Testis (tissue), 3 donors: Measurements from ENCODE around the gene TEN1. TPM values are rescaled to one million over a fixed set of nuclear protein-coding genes. Genes with fewer than 3 reads are reported as not detected.

Source experiments
- DNase-seq: peaks from one replicate; pipeline ENCODE4 v3.0.0-alpha.2; 2019
- H3K27ac ChIP-seq, 2 donors: fragments of 200-600 bp; sonication (generic); one replicate each; pipeline ENCODE4 v1.5.1; 2019
- H3K27me3 ChIP-seq: fragments of 200-600 bp; sonication (generic); one replicate; pipeline ENCODE4 v1.5.1; 2019
- H3K36me3 ChIP-seq: fragments of 200-600 bp; sonication (generic); one replicate; pipeline ENCODE4 v1.5.1; 2017; ENCODE audit warnings: low read depth; ENCODE audit errors: missing control alignments
- H3K4me1 ChIP-seq: fragments of 200-600 bp; sonication (generic); one replicate; pipeline ENCODE4 v1.5.1; 2019
- H3K4me3 ChIP-seq, 2 donors: fragments of 200-600 bp; sonication (generic); one replicate each; pipeline ENCODE4 v1.5.1; 2017 to 2019
- H3K9me3 ChIP-seq: fragments of 200-600 bp; sonication (generic); one replicate; pipeline ENCODE4 v1.5.1; 2017
- POLR2A ChIP-seq: fragments of 450-650 bp; IDR thresholded peaks from one replicate; pipeline ENCODE4 v1.6.1; 2017; ENCODE audit warnings: antibody characterized with exemption, mild to moderate bottlenecking, moderate library complexity
- WGBS, 2 donors: methylation state at CpG; one replicate each; pipeline ENCODE4 v1.1.5; 2018; 5-methylcytosine and 5-hydroxymethylcytosine counted together
- intact Hi-C: fragments of 100-400 bp; cut with DNase I; formaldehyde crosslinking; loops from one replicate; pipeline ENCODE4 v1.15.1; 2023; ENCODE audit warnings: low total_unique reads
- polyA plus RNA-seq: library from polyadenylated mRNA; stranded (reverse); fragments of 350-450 nt; fragmentation: Illumina TruSeq; extraction: RNeasy Lipid Tissue Mini Kit (QIAGEN cat#74804); gene quantifications from one replicate; pipeline ENCODE4 v1.2.3, GENCODE V29; 2014; ENCODE audit warnings: low read depth, low replicate concordance; ENCODE audit not compliant: insufficient read depth
- total RNA-seq, 2 donors: library from RNA; depleted of rRNA; stranded (reverse); fragments of >200 nt; gene quantifications; one replicate each; pipeline ENCODE4 v1.2.3, GENCODE V29; 2016
- TF ChIP-seq, protein P1 (sequence below), 3 experiments: fragments of 450-650 bp in 2 of 3; fragments of 200-600 bp in 1 of 3; sonication (generic) in 1 of 3; IDR thresholded peaks; one replicate each; pipeline ENCODE4 v1.5.1; 2016 to 2019; ENCODE audit warnings: antibody characterized with exemption in 3 of 3, mild to moderate bottlenecking in 2 of 3, moderate library complexity in 1 of 3

TEN1 gene
- total and polyA plus RNA-seq, 3 donors from 2014 or later = 15.4 to 19.5 (median 17.8) TPM

DNA sequence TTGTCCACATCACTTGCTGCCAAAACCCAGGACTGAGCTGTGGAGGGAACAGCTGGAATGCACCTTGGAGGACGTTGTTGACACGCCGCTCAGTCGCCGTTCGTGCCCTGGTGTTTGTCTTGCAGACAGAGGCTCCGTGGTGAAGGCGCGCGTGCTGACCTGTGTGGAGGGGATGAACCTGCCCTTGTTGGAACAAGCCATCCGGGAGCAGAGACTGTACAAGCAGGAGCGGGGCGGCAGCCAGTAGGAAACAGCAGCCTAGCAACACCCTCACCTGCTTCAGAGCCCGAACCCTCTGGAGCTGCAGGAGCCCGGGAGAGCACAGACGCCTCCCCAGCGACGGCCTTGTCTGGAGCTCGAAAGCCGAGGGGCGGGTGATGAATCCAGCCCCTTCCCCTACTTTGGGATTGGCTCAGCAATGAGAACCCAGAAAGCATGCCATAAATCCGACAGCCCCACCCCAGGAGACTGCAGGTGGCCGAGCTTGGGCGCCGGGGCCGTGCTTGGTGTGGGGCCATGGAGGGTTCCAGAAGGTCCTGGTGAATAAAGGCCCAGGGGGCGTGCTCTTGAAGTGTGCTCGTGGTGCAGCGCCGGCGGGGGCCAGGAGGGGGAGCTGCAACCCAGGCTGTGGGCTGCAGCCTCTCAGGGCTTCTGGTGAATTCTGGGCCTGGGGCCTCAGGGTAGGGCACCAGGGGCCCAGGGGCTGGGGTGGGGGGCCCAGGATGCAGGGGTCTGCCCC lies 21.1 kb downstream of the TEN1 start:
- peaks cover 58% of the 10 kb centered on the region for H3K4me1 ChIP-seq
- H3K9me3 ChIP-seq = no peaks in the 10 kb centered on the region
- peak; percentile 74 for DNase-seq
- H3K27me3 ChIP-seq = no peaks in the 10 kb centered on the region
- TF ChIP-seq, protein P1, sequence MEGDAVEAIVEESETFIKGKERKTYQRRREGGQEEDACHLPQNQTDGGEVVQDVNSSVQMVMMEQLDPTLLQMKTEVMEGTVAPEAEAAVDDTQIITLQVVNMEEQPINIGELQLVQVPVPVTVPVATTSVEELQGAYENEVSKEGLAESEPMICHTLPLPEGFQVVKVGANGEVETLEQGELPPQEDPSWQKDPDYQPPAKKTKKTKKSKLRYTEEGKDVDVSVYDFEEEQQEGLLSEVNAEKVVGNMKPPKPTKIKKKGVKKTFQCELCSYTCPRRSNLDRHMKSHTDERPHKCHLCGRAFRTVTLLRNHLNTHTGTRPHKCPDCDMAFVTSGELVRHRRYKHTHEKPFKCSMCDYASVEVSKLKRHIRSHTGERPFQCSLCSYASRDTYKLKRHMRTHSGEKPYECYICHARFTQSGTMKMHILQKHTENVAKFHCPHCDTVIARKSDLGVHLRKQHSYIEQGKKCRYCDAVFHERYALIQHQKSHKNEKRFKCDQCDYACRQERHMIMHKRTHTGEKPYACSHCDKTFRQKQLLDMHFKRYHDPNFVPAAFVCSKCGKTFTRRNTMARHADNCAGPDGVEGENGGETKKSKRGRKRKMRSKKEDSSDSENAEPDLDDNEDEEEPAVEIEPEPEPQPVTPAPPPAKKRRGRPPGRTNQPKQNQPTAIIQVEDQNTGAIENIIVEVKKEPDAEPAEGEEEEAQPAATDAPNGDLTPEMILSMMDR (IDR thresholded peaks at IDR 0.05) = peak; percentile 25 to 86 (median 68)
- TF ChIP-seq POLR2A = no peak
- H3K36me3 ChIP-seq = no peaks in the 10 kb centered on the region
- intact Hi-C loops = no loop called here
- no peak overlapping the region for H3K4me3 ChIP-seq
- no peak overlapping the region for H3K27ac ChIP-seq
- WGBS, 2 donors = 62 to 78% methylated on average over 26 to 31 of the region's 31 CpGs

DNA sequence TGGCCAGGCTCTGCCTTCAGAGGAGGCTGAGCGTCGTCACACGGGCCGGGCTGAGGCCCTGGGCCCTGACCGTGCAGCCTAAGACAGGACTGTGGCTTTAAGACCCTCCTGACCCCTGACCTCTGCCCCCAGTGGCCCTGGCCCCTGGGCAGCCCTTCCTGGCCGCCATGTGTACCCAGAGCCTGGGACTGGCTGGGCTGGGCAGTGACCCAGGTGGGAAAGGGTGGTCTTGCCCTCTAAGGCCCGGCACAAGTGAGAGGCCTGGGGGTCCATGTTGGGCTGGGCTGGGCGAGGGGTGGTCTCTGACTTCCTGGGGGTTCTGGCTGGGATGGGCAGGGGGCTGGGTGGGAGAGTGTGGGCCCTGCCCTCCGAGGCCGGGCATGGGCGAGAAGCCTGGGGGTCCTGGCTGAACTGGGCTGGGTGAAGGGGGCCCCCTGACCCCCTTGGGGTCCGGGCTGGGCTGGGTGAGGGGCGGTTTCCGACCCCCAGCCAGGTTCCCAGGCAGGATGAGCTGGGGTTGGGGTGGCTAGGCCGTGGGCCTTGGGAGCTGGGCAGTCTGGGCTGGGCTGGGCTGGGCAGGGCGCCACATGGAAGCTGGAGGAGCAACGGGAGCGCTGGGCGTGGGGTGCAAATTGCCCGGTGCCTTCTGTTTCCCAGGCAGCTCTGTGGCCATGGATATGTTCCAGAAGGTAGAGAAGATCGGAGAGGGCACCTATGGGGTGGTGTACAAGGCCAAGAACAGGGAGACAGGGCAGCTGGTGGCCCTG lies 21.9 kb downstream of the TEN1 start, which contains the start of gene CDK3:
Gene CDK3, plus strand, starts transcription at position 101 of the 767 bp plus-strand sequence. Its CDS starts 571 bp downstream, at position 672.
- Histone ChIP-seq H3K4me3 (no peak within 1 kb of the TSS), H3K27me3 (no peaks in the 10 kb centered on the region), H3K4me1 (peaks cover 65% of the 10 kb centered on the region), H3K9me3 (no peaks in the 10 kb centered on the region), H3K36me3 (no peaks in the 10 kb centered on the region), H3K27ac (no peak within 1 kb of the TSS)
- WGBS, 2 donors = 90 to 94% methylated on average over 8 to 18 of the region's 21 CpGs
- DNase-seq = no peak
- intact Hi-C loops = no loop called here
- TF ChIP-seq POLR2A = no peak
- TF ChIP-seq, protein P1 (IDR thresholded peaks at IDR 0.05) = no peak

DNA sequence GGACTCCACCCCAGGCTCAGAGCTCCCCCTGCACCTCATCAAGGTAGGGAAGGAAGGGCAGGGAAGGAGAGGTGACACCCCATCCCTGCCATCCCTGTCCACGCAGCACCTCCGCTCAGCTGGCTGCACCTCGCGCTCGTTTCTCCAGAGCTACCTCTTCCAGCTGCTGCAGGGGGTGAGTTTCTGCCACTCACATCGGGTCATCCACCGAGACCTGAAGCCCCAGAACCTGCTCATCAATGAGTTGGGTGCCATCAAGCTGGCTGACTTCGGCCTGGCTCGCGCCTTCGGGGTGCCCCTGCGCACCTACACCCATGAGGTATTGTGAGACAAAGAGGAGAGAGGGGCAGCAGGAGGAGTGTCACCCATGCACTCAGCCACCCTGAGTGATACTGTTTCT lies 23.1 kb downstream of the TEN1 start:
- Histone ChIP-seq H3K27ac (no peak overlapping the region), H3K4me3 (no peak overlapping the region), H3K9me3 (no peaks in the 10 kb centered on the region), H3K27me3 (no peaks in the 10 kb centered on the region), H3K36me3 (no peaks in the 10 kb centered on the region), H3K4me1 (peaks cover 59% of the 10 kb centered on the region)
- no peak for DNase-seq
- TF ChIP-seq POLR2A = no peak
- TF ChIP-seq, protein P1 (IDR thresholded peaks at IDR 0.05) = no peak
- WGBS, 2 donors = 96 to 98% methylated on average over 12 of the region's 12 CpGs
- intact Hi-C loops = no loop called here

DNA sequence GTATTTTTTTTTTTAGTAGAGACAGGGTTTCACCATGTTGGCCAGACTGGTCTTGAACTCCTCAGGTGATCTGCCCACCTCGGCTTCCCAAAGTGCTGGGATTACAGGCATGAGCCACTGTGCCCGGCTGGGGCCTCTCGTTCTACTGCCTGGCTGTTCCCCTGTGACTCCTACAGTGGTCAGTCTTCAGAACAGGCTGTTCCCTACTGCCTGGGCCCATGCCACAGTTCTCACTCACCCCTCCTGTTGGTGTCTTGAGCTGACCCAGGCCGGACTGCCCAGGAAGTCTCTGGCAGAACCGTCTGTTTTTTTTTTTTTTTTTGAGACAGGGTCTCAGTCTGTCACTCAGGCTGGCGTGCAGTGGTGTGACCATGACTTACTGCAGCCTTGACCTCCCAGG lies 24.9 kb downstream of the TEN1 start:
- Histone ChIP-seq H3K4me3 (no peak overlapping the region), H3K27me3 (no peaks in the 10 kb centered on the region), H3K36me3 (no peaks in the 10 kb centered on the region), H3K27ac (peak overlapping the region; percentile 14 to 78), H3K9me3 (no peaks in the 10 kb centered on the region), H3K4me1 (peaks cover 42% of the 10 kb centered on the region)
- no peak for TF ChIP-seq POLR2A
- TF ChIP-seq, protein P1 (IDR thresholded peaks at IDR 0.05) = no peak
- WGBS, 2 donors = 52 to 55% methylated on average over 5 to 6 of the region's 6 CpGs
- peak; percentile 75 for DNase-seq
- intact Hi-C loops = no loop called here
